GM18861 (cell line): ENCODE results near the gene BTN1A1.

Experiments
- ATAC-seq: cut with Tn5 transposase; IDR thresholded peaks from one replicate; pipeline ENCODE4 v1.9.1; 2021; ENCODE audit not compliant: unreplicated experiment

Gene BTN1A1

DNA sequence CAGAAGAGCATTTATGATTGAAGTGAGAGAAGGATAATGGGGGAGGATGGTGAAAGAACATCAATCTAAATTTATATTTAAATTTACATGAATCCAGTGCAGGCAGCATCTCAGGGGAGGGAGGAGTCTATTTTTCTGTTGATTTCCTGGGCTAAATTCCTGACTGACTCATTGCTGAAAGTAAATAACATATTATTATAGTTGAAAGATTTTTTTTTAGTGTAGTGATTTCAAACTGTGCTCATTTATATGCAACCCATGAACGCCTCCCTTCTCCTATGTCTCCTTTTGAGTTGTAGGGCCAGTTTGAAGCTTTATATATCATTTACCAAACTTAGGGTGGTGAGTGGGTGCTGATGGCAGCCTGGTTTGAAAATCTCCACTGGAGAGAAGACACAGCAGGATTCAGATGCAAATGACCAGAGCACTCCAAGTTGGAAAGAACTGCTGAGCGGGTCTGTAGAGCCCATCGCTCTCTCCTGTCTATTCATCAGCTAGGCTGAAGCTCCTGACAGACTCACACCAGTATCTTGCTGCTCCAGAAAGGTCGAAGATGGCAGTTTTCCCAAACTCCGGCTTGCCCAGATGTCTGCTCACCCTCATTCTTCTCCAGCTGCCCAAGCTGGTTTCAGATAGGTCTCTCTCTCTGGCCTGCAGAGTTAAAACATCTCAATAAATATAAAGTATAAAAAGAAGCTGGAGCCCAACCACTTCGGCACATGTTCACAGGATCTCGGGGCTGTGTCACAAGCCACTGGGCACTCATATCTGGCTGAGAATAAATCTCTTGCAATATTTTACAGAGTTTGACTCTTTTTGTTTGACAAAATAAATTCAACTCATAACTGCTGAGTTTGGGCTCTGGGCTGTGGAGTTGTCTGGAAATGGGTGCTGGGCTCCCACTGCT is 24.0 kb upstream of the BTN1A1 start:
- ATAC-seq = no peak

- ATAC-seq = no peak
Observed at GRCh38 chr6:26476896-26477295, 23.2 kb upstream of the BTN1A1 start.

DNA sequence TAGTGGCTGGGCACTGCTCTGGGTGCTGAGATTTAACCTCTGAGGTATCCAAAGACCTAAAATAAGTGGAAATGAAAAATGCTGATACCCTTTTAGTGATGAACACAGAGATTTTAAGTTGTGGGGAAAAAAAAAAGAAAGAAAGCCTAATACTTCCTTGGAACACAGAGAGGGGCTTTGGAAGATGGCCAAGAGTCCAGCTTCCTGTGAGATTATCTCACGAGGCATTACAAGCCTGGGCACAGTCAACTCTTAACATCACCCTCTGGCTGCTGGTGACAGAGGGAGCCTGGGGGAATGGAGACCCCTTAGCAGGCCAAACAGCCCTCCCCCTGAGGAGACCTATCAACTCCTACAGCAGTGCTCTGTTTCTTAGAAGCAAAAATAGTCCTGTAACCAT is 22.7 kb upstream of the BTN1A1 start:
- ATAC-seq = no peak

GRCh38 chr6:26478100-26478984 is 21.8 kb upstream of the BTN1A1 start:
- ATAC-seq = no peak

GRCh38 chr6:26478985-26479278 is 21.2 kb upstream of the BTN1A1 start:
- no peak for ATAC-seq

- no peak for ATAC-seq
Observed at GRCh38 chr6:26482338-26482737, 17.8 kb upstream of the BTN1A1 start.

DNA sequence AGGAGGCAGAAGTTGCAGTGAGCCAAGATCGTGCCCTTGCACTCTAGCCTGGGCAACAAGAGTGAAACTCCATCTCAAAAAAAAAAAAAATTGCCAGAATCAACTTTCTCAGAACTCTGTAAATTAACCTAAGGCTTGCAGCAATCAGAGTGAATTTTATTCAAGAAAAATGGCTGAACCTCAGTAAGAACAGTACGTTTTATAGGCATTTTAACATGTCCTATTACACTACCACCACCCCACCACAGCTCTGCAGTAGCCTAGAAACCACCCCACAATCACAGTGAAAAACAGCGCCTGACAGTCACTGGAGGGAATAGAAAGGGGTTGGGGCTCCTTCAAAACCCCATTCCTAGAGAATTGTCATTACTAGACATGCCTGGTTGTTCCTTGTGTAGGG is 16.4 kb upstream of the BTN1A1 start:
- ATAC-seq = no peak

- no peak for ATAC-seq
Observed at GRCh38 chr6:26484161-26484560, 15.9 kb upstream of the BTN1A1 start.

DNA sequence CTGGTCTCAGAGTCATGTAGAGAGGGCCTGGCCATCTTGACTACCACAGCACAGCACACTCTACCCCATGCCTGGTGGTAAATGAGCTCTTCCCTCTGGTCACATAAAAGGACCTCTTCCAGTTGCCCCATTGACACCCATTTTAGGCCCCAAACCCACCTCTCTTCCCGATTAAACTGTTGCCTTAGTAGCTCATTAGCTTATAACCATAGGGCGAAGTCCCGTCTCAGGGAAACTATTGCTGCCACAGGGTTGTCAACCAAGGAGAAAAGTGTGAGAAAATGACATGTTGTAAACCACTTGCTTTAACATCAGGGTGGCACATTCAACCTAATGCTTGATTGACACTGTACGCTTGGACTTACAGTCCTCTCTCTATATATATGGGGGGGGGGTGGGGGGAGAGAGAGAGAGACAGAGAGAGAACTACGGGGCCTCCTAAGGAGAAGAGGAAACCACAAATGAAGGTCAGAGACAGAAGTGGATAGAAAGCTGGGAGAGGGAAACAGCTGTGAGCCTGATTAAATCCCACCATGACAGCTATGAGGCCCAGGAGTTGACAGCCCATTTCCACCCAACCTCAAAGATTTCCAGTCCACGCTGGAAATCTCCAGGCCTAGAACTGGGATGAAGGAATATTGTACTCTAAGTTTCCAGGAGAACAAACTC is 14.9 kb upstream of the BTN1A1 start:
- no peak for ATAC-seq

DNA sequence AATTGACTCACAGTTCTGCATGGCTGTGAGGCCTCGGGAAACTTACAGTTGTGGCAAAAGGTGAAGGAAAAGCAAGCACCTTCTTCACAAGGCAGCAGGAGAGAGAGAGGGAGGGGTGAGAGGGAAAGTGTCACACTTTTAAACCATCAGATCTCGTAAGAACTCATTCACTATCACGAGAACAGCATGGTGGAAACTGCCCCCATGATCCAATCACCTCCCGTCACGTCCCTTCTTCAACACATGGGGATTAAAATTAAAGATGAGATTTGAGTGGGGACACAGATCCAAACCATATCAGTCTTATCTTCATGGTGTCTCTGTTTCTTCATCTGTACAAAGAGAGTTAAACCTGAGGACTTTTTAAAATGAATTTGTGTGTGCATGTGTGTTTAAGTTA is 13.7 kb upstream of the BTN1A1 start:
- ATAC-seq = no peak

DNA sequence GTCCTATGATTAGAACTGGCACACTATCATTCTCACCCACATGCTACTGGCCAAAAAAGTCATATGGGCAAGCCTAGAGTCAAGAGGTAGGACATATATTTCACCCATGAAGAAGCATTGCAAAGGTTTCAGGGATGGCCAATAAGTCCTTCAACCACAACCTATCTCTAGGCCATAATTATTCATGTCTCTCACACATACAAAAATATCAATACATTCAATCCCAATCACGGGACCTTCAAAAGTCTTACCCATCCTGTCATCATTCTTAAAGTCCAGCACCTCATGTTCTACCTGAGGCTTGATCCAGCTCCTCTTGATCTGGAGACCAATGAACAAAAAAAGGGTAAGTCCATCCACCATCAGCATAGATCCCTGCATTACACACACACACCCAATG is 12.6 kb upstream of the BTN1A1 start:
- ATAC-seq = no peak

DNA sequence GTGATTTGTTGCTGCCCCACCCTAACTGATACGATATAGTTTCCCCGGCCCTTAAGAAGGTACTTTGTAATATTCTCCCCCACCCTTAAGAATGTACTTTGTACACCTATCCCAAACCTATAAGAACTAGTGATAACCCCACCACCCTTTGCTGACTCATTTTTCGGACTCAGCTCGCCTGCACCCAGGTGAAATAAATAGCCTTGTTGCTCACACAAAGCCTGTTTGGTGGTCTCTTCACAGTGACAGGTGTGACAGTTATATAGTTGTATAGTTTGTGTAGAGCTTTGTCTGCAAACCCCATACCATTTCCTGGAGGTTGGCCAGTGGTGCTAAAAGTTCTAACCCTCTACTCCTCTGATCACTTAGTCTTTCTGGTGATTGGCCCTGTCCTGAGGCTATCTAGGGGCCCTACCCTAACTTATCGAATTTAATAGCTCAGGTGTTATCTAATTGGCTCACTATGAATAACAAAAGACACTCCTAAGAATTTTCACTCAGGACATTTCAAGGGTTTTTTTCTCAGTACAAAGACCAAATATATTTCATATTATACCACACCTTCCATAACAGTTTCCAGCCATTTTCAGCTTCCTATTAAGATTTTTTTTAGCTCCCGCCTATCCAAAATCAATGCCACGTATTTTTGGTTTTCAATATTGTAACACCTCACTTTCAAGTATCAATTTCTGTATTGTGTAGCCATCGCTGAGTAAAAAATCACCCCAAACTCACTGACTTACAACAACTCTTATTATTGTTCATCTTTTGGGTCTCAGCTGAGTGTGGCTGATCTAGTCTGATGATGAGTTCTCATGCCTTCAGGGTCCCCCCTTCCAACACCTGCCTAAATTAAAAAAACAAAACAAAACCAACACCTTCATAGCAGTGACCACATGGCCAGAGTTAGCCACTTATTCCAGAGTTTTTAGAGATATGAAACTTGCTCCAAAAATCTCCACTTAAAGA is 9.8 kb upstream of the BTN1A1 start:
- ATAC-seq = no peak

DNA sequence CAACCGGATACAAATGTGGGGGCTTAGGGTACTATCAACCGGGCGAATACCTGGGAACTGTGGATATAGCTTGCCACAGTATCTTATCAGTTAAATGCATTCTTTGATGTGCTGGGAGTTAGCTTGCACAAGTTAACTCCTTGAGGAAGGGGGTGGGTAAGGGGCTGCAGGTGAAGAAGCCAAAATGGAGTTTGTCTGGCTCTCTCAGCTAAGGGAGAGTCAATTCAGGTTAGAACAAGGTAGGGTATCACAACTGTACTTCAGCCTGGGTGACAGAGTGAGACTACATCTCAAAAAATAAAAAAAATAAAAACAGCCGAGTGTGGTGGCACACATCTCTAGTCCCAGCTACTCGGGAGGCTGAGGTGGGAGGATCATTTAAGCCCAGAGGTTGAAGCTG is 8.5 kb upstream of the BTN1A1 start:
- no peak for ATAC-seq

- ATAC-seq = no peak
Observed at GRCh38 chr6:26493258-26493657, 6.8 kb upstream of the BTN1A1 start.

DNA sequence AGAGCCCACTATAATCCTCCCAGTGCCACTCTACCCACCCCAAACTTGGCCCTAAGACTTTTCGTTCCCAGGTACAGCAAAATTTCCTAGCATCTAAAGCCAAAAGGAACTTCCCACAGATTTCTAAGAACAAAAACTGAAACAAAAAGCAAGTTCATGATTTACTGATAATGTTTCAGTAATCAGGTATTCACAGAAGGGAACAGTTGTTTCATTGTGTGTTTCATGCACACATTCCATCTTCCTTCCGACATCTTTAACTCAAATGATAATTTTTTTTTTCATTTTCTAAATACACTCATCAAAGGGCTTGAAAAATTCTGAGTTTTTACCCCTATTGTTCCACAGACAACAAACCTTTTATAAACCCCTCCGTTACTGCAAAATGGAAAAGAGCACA is 6.0 kb upstream of the BTN1A1 start:
- ATAC-seq = no peak

GRCh38 chr6:26495281-26495680 is 4.8 kb upstream of the BTN1A1 start:
- ATAC-seq = no peak

- no peak for ATAC-seq
Observed at GRCh38 chr6:26497610-26498009, 2.5 kb upstream of the BTN1A1 start.

DNA sequence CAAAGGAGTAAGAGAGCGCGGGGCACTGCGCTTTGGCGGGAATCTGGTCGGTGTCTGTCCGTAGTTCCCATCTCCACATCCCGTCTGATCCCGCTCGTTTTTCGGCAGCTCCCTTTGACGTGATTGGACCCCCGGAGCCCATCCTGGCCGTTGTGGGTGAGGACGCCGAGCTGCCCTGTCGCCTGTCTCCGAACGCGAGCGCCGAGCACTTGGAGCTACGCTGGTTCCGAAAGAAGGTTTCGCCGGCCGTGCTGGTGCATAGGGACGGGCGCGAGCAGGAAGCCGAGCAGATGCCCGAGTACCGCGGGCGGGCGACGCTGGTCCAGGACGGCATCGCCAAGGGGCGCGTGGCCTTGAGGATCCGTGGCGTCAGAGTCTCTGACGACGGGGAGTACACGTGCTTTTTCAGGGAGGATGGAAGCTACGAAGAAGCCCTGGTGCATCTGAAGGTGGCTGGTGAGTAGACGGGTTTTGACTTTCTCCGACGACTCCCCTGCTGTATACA is 1.4 kb downstream of the BTN1A1 start:
- ATAC-seq = no peak

- no peak for ATAC-seq
Observed at GRCh38 chr6:26502165-26502564, 2.1 kb downstream of the BTN1A1 start.

DNA sequence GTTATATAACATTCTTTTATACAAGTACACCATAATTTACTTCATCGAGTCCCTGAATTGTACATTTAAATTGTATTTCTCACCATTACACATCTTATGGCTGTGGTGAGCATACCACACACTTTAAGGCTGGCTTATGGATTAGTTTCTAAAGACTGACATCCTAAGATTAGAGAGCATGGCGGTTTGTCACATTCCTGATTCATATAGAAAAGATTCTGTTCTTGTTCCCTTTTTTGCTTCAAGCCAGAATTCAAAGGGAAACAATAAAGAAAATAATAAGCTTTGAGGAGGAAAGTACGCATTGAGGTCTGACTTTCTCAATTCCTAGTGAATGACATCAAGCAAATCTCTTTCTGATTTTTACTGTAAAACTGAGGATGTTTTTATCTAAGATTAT is 2.5 kb downstream of the BTN1A1 start:
- ATAC-seq = no peak
